GM12878 (cell line): ENCODE results near the gene TRABD2A. TPM values are rescaled to one million over a fixed set of nuclear protein-coding genes. Genes with fewer than 3 reads are reported as not detected.

ENCODE experiments used
- ATAC-seq: fragments of 200-7000 bp; cut with Tn5 transposase; 3 replicates; pipeline ENCODE4 v1.9.1; 2020; ENCODE audit warnings: mild to moderate bottlenecking, moderate library complexity
- BruUV-seq: library from RNA; stranded (reverse); fragments of 400-500 nt; replicated peaks from 2 replicates; lab custom pipeline; 2021; lab: Mats Ljungman, UMichigan
- CTCF ChIA-PET: fragments of 300-600 bp; sonication (Branson Sonifier 250); formaldehyde crosslinking; extraction: SDS; loops from one replicate; lab custom pipeline; 2021; ENCODE audit warnings: inconsistent platforms; lab: Yijun Ruan, JAX
- POLR2A ChIA-PET: fragments of 350-600 bp; formaldehyde crosslinking; extraction: SDS; loops from one replicate; lab custom pipeline; 2021; ENCODE audit warnings: inconsistent platforms; lab: Charles Lee
- RAD21 ChIA-PET: fragments of 300-600 bp; sonication (Branson Sonifier 250); formaldehyde crosslinking; loops from one replicate; lab custom pipeline; 2023; ENCODE audit warnings: antibody characterized with exemption; ENCODE audit not compliant: unreplicated experiment; lab: Charles Lee
- SMC1A ChIA-PET: fragments of 300-600 bp; sonication (Branson Sonifier 250); formaldehyde crosslinking; loops from one replicate; lab custom pipeline; 2023; ENCODE audit not compliant: unreplicated experiment, uncharacterized antibody; lab: Charles Lee
- DNase-seq: peaks from one replicate; pipeline ENCODE4 v3.0.0-alpha.2; 2011; ENCODE audit warnings: low read depth, low spot score
- FAIRE-seq: peaks from 3 replicates; lab custom pipeline; 2011; peaks lifted over from hg19 to GRCh38; lab: Jason Lieb, UNC
- H2AFZ ChIP-seq: 2 replicates; pipeline ENCODE4 v1.6.0; 2011; ENCODE audit warnings: low read depth, low read length, control low read depth; ENCODE audit not compliant: control insufficient read depth
- H3K27ac ChIP-seq: 2 replicates; pipeline ENCODE4 v1.5.1; 2011; ENCODE audit warnings: control low read depth; ENCODE audit not compliant: control insufficient read depth, insufficient read depth
- H3K27me3 ChIP-seq, 2 experiments: replicated peaks in 1 of 2; 2 replicates each; pipeline versions ENCODE4 v1.6.0 to v1.6.1; 2011; ENCODE audit warnings: low read length in 1 of 2; ENCODE audit not compliant: control insufficient read depth in 2 of 2, insufficient read depth in 2 of 2
- H3K36me3 ChIP-seq, 2 experiments: 2 replicates each; pipeline ENCODE4 v1.5.1; 2011; ENCODE audit warnings: low read length in 1 of 2; ENCODE audit not compliant: control insufficient read depth in 2 of 2, insufficient read depth in 2 of 2
- H3K4me1 ChIP-seq: 2 replicates; pipeline ENCODE4 v1.6.1; 2011; ENCODE audit warnings: mild to moderate bottlenecking, low read length, moderate library complexity, mixed read lengths; ENCODE audit not compliant: control insufficient read depth, insufficient read depth
- H3K4me2 ChIP-seq: 2 replicates; pipeline ENCODE4 v1.6.0; 2011; ENCODE audit warnings: control low read depth; ENCODE audit not compliant: control insufficient read depth, insufficient read depth
- H3K4me3 ChIP-seq: fragments of 200-600 bp; sonication (generic); 2 replicates; pipeline ENCODE4 v1.5.1; 2016
- H3K79me2 ChIP-seq: 2 replicates; pipeline ENCODE4 v1.6.0; 2011; ENCODE audit warnings: low read length; ENCODE audit not compliant: control insufficient read depth, insufficient read depth
- H3K9ac ChIP-seq: 2 replicates; pipeline ENCODE4 v1.8.0; 2011; ENCODE audit warnings: low read length, control low read depth, mixed read lengths; ENCODE audit not compliant: control insufficient read depth, insufficient read depth
- H3K9me3 ChIP-seq: replicated peaks from 3 replicates; pipeline ENCODE4 v1.5.1; 2011; ENCODE audit warnings: mild to moderate bottlenecking, low read length; ENCODE audit not compliant: control insufficient read depth, insufficient read depth
- H4K20me1 ChIP-seq: 2 replicates; pipeline ENCODE4 v1.6.0; 2011; ENCODE audit not compliant: control insufficient read depth, insufficient read depth
- CBFB ChIP-seq: IDR thresholded peaks from 2 replicates; pipeline ENCODE4 v1.6.1; 2016; ENCODE audit warnings: antibody characterized with exemption, low read depth
- CHD4 ChIP-seq: fragments of 200-600 bp; sonication (generic); IDR thresholded peaks from 2 replicates; pipeline ENCODE4 v1.6.1; 2016; ENCODE audit warnings: mild to moderate bottlenecking
- EZH2 ChIP-seq: IDR thresholded peaks from 2 replicates; pipeline ENCODE4 v1.6.1; 2012; ENCODE audit warnings: low read depth, mild to moderate bottlenecking, control low read depth, inconsistent platforms, low read length, borderline replicate concordance; ENCODE audit not compliant: control insufficient read depth
- HDAC6 ChIP-seq: fragments of 200-600 bp; sonication (generic); IDR thresholded peaks from one replicate; pipeline ENCODE4 v1.8.0; 2017; ENCODE audit warnings: antibody characterized with exemption; ENCODE audit not compliant: unreplicated experiment
- IKZF2 ChIP-seq, 2 experiments: fragments of 450-650 bp; IDR thresholded peaks; 2 replicates each; pipeline ENCODE4 v1.6.1; 2017; ENCODE audit warnings: mild to moderate bottlenecking in 2 of 2, moderate library complexity in 2 of 2
- KAT2A ChIP-seq: conservative IDR thresholded peaks from 2 replicates; pipeline ENCODE4 v1.6.1; 2011; ENCODE audit warnings: low read depth, low read length; ENCODE audit not compliant: control insufficient read depth
- MEF2A ChIP-seq: IDR thresholded peaks from 2 replicates; pipeline ENCODE4 v1.6.1; 2011; ENCODE audit warnings: low read depth, mild to moderate bottlenecking, low read length, moderate library complexity; ENCODE audit not compliant: insufficient read depth
- MYB ChIP-seq: fragments of 150-350 bp; IDR thresholded peaks from 2 replicates; pipeline ENCODE4 v1.6.1; 2014; ENCODE audit warnings: mild to moderate bottlenecking, low read depth, low read length, borderline replicate concordance
- NFYA ChIP-seq: IDR thresholded peaks from 2 replicates; pipeline ENCODE4 v1.6.1; 2011; ENCODE audit warnings: low read depth, mild to moderate bottlenecking, low read length, improper control_type of control experiment, borderline replicate concordance
- NR2F1 ChIP-seq: fragments of 450-650 bp; conservative IDR thresholded peaks from 2 replicates; pipeline ENCODE4 v1.6.1; 2017; ENCODE audit warnings: mild to moderate bottlenecking
- PAX8 ChIP-seq: fragments of 450-650 bp; IDR thresholded peaks from 2 replicates; pipeline ENCODE4 v1.6.1; 2017; ENCODE audit warnings: mild to moderate bottlenecking, moderate library complexity
- PBX3 ChIP-seq: IDR thresholded peaks from 2 replicates; pipeline ENCODE4 v1.6.1; 2011; ENCODE audit warnings: mild to moderate bottlenecking, low read depth, low read length, moderate library complexity; ENCODE audit not compliant: insufficient replicate concordance
- RUNX3 ChIP-seq: IDR thresholded peaks from 2 replicates; pipeline ENCODE4 v1.6.1; 2012; ENCODE audit warnings: low read length, inconsistent platforms
- SUPT20H ChIP-seq: IDR thresholded peaks from 2 replicates; pipeline ENCODE4 v1.6.1; 2011; ENCODE audit warnings: low read depth, mild to moderate bottlenecking, low read length, moderate library complexity, borderline replicate concordance; ENCODE audit not compliant: control insufficient read depth
- TAF1 ChIP-seq: IDR thresholded peaks from 2 replicates; pipeline ENCODE4 v1.6.1; 2011; ENCODE audit warnings: mild to moderate bottlenecking, low read depth, low read length, borderline replicate concordance
- ZBED1 ChIP-seq: IDR thresholded peaks from 2 replicates; pipeline ENCODE4 v1.6.1; 2016; ENCODE audit warnings: borderline replicate concordance
- ZNF207 ChIP-seq: fragments of 450-650 bp; IDR thresholded peaks from 2 replicates; pipeline ENCODE4 v1.6.1; 2014; ENCODE audit warnings: antibody characterized with exemption, mild to moderate bottlenecking, borderline replicate concordance
- WGBS: methylation state at CpG from one replicate; pipeline ENCODE4 v1.1.6; 2016; ENCODE audit warnings: low lambda C conversion rate; ENCODE audit not compliant: insufficient replicate concordance, insufficient coverage; ENCODE audit errors: missing lambda C conversion rate; 5-methylcytosine and 5-hydroxymethylcytosine counted together
- in situ Hi-C: fragments of 300-500 bp; cut with MboI; formaldehyde crosslinking; loops from 9 replicates; pipeline ENCODE4 v1.14.3; 2018; ENCODE audit warnings: mixed read lengths
- intact Hi-C: fragments of 100-400 bp; cut with micrococcal nuclease; formaldehyde crosslinking; loops from one replicate; pipeline ENCODE4 v1.14.2; 2022; ENCODE audit not compliant: unreplicated experiment
- polyA plus RNA-seq, 11 experiments: library from polyadenylated mRNA; depleted of rRNA in 4 of 11; unstranded in 6 of 11; stranded (reverse) in 5 of 11; fragments of >200 nt; fragmentation: Nextera tagmentation in 4 of 11; fragmentation: Illumina TruSeq in 1 of 11; extraction: Ambion mirVana in 4 of 11; extraction: Trizol in 1 of 11; gene quantifications; 1 replicate in 1 of 11; 2 replicates in 10 of 11; pipeline versions ENCODE4 v1.2.1 to v1.2.3, GENCODE V29; 2011 to 2016; ENCODE audit warnings: inconsistent platforms in 2 of 11, missing spikeins in 2 of 11, low read depth in 1 of 11
- total RNA-seq, 4 experiments: library from RNA; depleted of rRNA in 3 of 4; stranded (reverse); fragments of >200 nt in 3 of 4; fragmentation: Illumina TruSeq in 1 of 4; extraction: Trizol in 1 of 4; gene quantifications; 2 replicates each; pipeline versions ENCODE4 v1.2.1 to v1.2.3, GENCODE V29; 2013 to 2021
- TF ChIP-seq, protein P1 (sequence below), 3 experiments: IDR thresholded peaks in 2 of 3; conservative IDR thresholded peaks in 1 of 3; 2 replicates each; pipeline ENCODE4 v1.5.1; 2011; ENCODE audit warnings: low read depth in 3 of 3, low read length in 3 of 3, mild to moderate bottlenecking in 3 of 3, control low read depth in 2 of 3, moderate library complexity in 2 of 3, inconsistent platforms in 1 of 3, mixed read lengths in 1 of 3; ENCODE audit not compliant: control insufficient read depth in 2 of 3, insufficient read depth in 1 of 3; ENCODE audit errors: extremely low read depth in 1 of 3
- TF ChIP-seq, protein P2 (sequence below): fragments of 450-650 bp; IDR thresholded peaks from 2 replicates; pipeline ENCODE4 v1.6.1; 2017; ENCODE audit warnings: mild to moderate bottlenecking

Gene TRABD2A
- total and polyA plus RNA-seq, 10 of the 15 experiments (the other 5 are each of a cell fraction or from before 2014, with no cell fraction given) = 1.4 to 7.6 (median 4.1) TPM

DNA sequence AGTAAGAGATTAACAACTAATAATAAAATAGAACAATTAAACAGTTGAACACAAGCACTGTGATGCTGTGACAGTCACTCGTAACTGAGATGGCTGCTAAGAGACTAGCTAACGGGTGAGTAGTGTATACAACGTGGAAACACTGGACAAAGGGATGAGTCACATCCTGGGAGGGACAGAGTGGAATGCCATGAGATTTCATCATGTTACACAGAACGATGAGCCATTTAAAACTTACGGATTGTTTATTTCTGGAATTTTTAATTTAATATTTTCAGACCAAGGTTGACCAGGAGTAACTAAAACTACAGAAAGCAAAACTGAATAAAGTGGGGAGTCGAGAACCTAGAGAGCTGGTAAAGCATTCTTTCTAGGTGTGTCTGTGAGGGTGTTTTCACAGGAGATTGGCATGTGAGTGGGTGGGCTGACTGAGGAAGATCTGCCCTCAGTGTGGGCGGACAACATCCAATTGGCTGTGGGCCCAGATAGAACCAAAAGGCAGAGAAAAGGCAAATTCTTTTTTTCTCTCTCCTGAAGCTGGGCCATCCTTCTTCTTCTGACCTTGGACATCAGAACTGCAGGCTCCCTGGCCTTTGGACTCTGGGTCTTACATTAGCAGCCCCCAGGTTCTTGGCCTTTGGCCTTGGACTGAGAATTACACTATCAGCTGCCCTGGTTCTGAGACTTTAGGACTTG lies 39.1 kb upstream of the TRABD2A start:
- ChIA-PET CTCF (interaction anchor here (1.0 to 2.8 kb wide), 10 partner anchors 13 to 380 kb away, joined by 4 to 26 read pairs (median 5); partner anchors contain the start of gene TRABD2A), RAD21 (interaction anchor here (0.9 to 3.0 kb wide), 17 partner anchors 9 to 192 kb away, joined by 3 to 27 read pairs (median 4); partner anchors contain the start of gene TMSB10), POLR2A (interaction anchor here (0.7 to 4.0 kb wide), 12 partner anchors 10 to 87 kb away, joined by 3 to 71 read pairs (median 6); partner anchors contain the start of gene TMSB10), SMC1A (interaction anchor here (0.7 to 7.9 kb wide), 15 partner anchors 8 to 960 kb away, joined by 3 to 83 read pairs (median 7); partner anchors contain the start of genes TMSB10 and TRABD2A)
- Histone ChIP-seq H3K9ac (peak overlapping the region; percentile 54), H2AFZ (peak overlapping the region; percentile 60), H3K9me3 (no peaks in the 10 kb centered on the region), H3K27ac (peak overlapping the region; percentile 74), H3K36me3 (no peaks in the 10 kb centered on the region), H3K4me3 (peak overlapping the region; percentile 4), H3K79me2 (no peaks in the 10 kb centered on the region), H3K27me3 (no peaks in the 10 kb centered on the region), H3K4me2 (peak overlapping the region; percentile 74), H4K20me1 (no peaks in the 10 kb centered on the region), H3K4me1 (peaks cover 30% of the 10 kb centered on the region)
- FAIRE-seq (peak; percentile 88), ATAC-seq (peak; percentile 64), DNase-seq (no peak)
- intact Hi-C loops (loop anchor here (2.0 kb wide), 1 partner anchor 13 kb away; no protein-coding TSS in a partner anchor), in situ Hi-C loops (no loop called here)
- no TSS peak for BruUV-seq
- 1% methylated on average over 7 of the region's 7 CpGs for WGBS
- no peak for TF ChIP-seq SUPT20H
- no peak for TF ChIP-seq NFYA
- 0 out of 2 replicates have a peak, but pooled peaks have one; percentile 4 for TF ChIP-seq RUNX3
- no peak for TF ChIP-seq MEF2A
- TF ChIP-seq PBX3 = peak; percentile 67
- TF ChIP-seq PAX8 = no peak
- TF ChIP-seq TAF1 = no peak
- no peak for TF ChIP-seq CHD4
- TF ChIP-seq KAT2A = no peak
- peak in 1 of 2 experiments; percentile 22; a peak in 2 of 4 replicates for TF ChIP-seq IKZF2 (IDR thresholded peaks at IDR 0.05)
- TF ChIP-seq, protein P1, sequence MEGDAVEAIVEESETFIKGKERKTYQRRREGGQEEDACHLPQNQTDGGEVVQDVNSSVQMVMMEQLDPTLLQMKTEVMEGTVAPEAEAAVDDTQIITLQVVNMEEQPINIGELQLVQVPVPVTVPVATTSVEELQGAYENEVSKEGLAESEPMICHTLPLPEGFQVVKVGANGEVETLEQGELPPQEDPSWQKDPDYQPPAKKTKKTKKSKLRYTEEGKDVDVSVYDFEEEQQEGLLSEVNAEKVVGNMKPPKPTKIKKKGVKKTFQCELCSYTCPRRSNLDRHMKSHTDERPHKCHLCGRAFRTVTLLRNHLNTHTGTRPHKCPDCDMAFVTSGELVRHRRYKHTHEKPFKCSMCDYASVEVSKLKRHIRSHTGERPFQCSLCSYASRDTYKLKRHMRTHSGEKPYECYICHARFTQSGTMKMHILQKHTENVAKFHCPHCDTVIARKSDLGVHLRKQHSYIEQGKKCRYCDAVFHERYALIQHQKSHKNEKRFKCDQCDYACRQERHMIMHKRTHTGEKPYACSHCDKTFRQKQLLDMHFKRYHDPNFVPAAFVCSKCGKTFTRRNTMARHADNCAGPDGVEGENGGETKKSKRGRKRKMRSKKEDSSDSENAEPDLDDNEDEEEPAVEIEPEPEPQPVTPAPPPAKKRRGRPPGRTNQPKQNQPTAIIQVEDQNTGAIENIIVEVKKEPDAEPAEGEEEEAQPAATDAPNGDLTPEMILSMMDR (IDR thresholded peaks at IDR 0.05 in 2 of 3, conservative IDR thresholded peaks at IDR 0.05 in 1 of 3; ENCODE audit: control insufficient read depth in 2 of 3, extremely low read depth in 1 of 3, insufficient read depth in 1 of 3, low read depth in 3 of 3, low read length in 3 of 3) = no peak
- TF ChIP-seq EZH2 = no peak
- 0 out of 2 replicates have a peak, but pooled peaks have one; percentile 19 for TF ChIP-seq NR2F1
- TF ChIP-seq ZNF207 = no peak
- TF ChIP-seq, protein P2, sequence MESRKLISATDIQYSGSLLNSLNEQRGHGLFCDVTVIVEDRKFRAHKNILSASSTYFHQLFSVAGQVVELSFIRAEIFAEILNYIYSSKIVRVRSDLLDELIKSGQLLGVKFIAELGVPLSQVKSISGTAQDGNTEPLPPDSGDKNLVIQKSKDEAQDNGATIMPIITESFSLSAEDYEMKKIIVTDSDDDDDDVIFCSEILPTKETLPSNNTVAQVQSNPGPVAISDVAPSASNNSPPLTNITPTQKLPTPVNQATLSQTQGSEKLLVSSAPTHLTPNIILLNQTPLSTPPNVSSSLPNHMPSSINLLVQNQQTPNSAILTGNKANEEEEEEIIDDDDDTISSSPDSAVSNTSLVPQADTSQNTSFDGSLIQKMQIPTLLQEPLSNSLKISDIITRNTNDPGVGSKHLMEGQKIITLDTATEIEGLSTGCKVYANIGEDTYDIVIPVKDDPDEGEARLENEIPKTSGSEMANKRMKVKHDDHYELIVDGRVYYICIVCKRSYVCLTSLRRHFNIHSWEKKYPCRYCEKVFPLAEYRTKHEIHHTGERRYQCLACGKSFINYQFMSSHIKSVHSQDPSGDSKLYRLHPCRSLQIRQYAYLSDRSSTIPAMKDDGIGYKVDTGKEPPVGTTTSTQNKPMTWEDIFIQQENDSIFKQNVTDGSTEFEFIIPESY = no peak
- TF ChIP-seq CBFB = no peak
- TF ChIP-seq MYB = no peak
- TF ChIP-seq HDAC6 = no peak
- no peak for TF ChIP-seq ZBED1
